Measurements from ENCODE around the gene LAMA3. TPM values are rescaled to one million over a fixed set of nuclear protein-coding genes. Genes with fewer than 3 reads are reported as not detected.

Gene LAMA3
- total and polyA plus RNA-seq, 2 donors (not counting 3 experiments of a cell fraction or from before 2014, with no cell fraction given), result 2.6 to 12.3 TPM

GRCh38 chr18:23719634-23720201 is 30.5 kb downstream of the LAMA3 start:
- Histone ChIP-seq H3K9me3 (replicated peaks; ENCODE audit: control insufficient read depth, insufficient read depth, low read length) (no peaks in the 10 kb centered on the region), H2AFZ (ENCODE audit: low read depth, low read length) (no peak overlapping the region), H3K27ac (ENCODE audit: insufficient read depth, low read depth, low read length) (peak overlapping the region; percentile 84), H3K4me3 (replicated peaks in 1 of 3; ENCODE audit: insufficient read depth in 1 of 3, low read depth in 1 of 3, low read length in 3 of 3) (no peak overlapping the region), H3K27me3 (ENCODE audit: control insufficient read depth in 2 of 2, insufficient read depth in 2 of 2, low read length in 2 of 2) (no peaks in the 10 kb centered on the region), H3K9me1 (replicated peaks; ENCODE audit: control insufficient read depth, extremely low read depth, insufficient read depth, low read length) (no peaks in the 10 kb centered on the region), H3K9ac (replicated peaks; ENCODE audit: extremely low read depth, insufficient read depth, low read length) (no peak overlapping the region), H3K36me3 (ENCODE audit: control insufficient read depth in 2 of 2, extremely low read depth in 1 of 2, insufficient read depth in 2 of 2, low read length in 2 of 2) (no peaks in the 10 kb centered on the region), H4K20me1 (replicated peaks; ENCODE audit: control insufficient read depth, extremely low read depth, insufficient read depth, low read length) (no peaks in the 10 kb centered on the region), H3K4me2 (ENCODE audit: insufficient read depth, low read length) (no peak overlapping the region), H3K79me2 (ENCODE audit: control insufficient read depth, insufficient read depth, low read length) (no peaks in the 10 kb centered on the region), H3K4me1 (ENCODE audit: control insufficient read depth, extremely low read depth, insufficient read depth, low read length) (peaks cover 19% of the 10 kb centered on the region)
- peak; percentile 88 for DNase-seq (ENCODE audit: low read depth, low spot score)
- intact Hi-C loops (cut with micrococcal nuclease), result loop anchor here (1.0 to 5.0 kb wide), 2 partner anchors 66 to 92 kb away; no protein-coding TSS in a partner anchor
- dilution Hi-C loops (cut with MboI; ENCODE audit: extremely low pct_ligation_motif_present, low sequenced_read_pairs), result no loop called here
- TF ChIP-seq FOS (IDR thresholded peaks at IDR 0.05; ENCODE audit: borderline replicate concordance, insufficient read depth, low read length), result peak; percentile 96
- peak; percentile 57 for TF ChIP-seq GATA2 (IDR thresholded peaks at IDR 0.05; ENCODE audit: insufficient read depth, insufficient read length, low read depth, low read length)
- TF ChIP-seq POLR2AphosphoS5 (IDR thresholded peaks at IDR 0.05; ENCODE audit: insufficient read depth, low read depth, low read length), result peak; percentile 75
- TF ChIP-seq MAX (IDR thresholded peaks at IDR 0.05; ENCODE audit: insufficient read depth, insufficient read length), result no peak
- peak; percentile 84 for TF ChIP-seq JUN (IDR thresholded peaks at IDR 0.05; ENCODE audit: borderline replicate concordance, insufficient read depth, insufficient read length, low read depth)
- no peak for TF ChIP-seq POLR2A (IDR thresholded peaks at IDR 0.05; ENCODE audit: low read depth, low read length)
- TF ChIP-seq EZH2 (IDR thresholded peaks at IDR 0.05; ENCODE audit: borderline replicate concordance, low read depth, low read length, severe bottlenecking), result no peak
- no peak for TF ChIP-seq CTCF (IDR thresholded peaks at IDR 0.05; ENCODE audit: extremely low read depth in 1 of 2, insufficient read depth in 1 of 2, low read depth in 1 of 2, low read length in 2 of 2)
- TF ChIP-seq MYC (IDR thresholded peaks at IDR 0.05; ENCODE audit: low read depth, low read length), result no peak
- CTCF ChIA-PET, result interaction anchor here (0.6 to 3.4 kb wide), 11 partner anchors 9 to 199 kb away, joined by 3 to 21 read pairs (median 4); no protein-coding TSS in a partner anchor
- BruUV-seq (replicated peaks), result no TSS peak
- POLR2A ChIA-PET, result no interaction called here
- peak; percentile 88 for FAIRE-seq

Data from endothelial cell of umbilical vein (primary cell).